Hepatocyte (in vitro differentiated cells): ENCODE results near the gene ZNF227. TPM values are rescaled to one million over a fixed set of nuclear protein-coding genes. Genes with fewer than 3 reads are reported as not detected.

Experiments used
- DNase-seq: peaks from one replicate; pipeline ENCODE4 v3.0.0-alpha.2; 2016; ENCODE audit warnings: low spot score
- H2AFZ ChIP-seq: fragments of 200-600 bp; sonication (generic); 2 replicates; pipeline ENCODE4 v1.6.0; 2016; ENCODE audit warnings: antibody characterized with exemption, mild to moderate bottlenecking
- H3K27ac ChIP-seq: fragments of 200-600 bp; sonication (generic); 2 replicates; pipeline ENCODE4 v1.5.1; 2016; ENCODE audit warnings: mild to moderate bottlenecking
- H3K27me3 ChIP-seq: fragments of 200-600 bp; sonication (generic); 2 replicates; pipeline ENCODE4 v1.6.1; 2016
- H3K36me3 ChIP-seq: fragments of 200-600 bp; sonication (generic); replicated peaks from 2 replicates; pipeline ENCODE4 v1.5.1; 2016; ENCODE audit warnings: low read depth; ENCODE audit not compliant: insufficient read depth
- H3K4me1 ChIP-seq: fragments of 200-600 bp; sonication (generic); 2 replicates; pipeline ENCODE4 v1.5.1; 2016; ENCODE audit warnings: mild to moderate bottlenecking, moderate library complexity; ENCODE audit not compliant: insufficient read depth
- H3K4me2 ChIP-seq: fragments of 200-600 bp; sonication (generic); 2 replicates; pipeline ENCODE4 v1.6.0; 2016
- H3K4me3 ChIP-seq: fragments of 200-600 bp; sonication (generic); 2 replicates; pipeline ENCODE4 v1.5.1; 2016; ENCODE audit warnings: mild to moderate bottlenecking
- H3K79me2 ChIP-seq: fragments of 200-600 bp; sonication (generic); 2 replicates; pipeline ENCODE4 v1.6.0; 2017; ENCODE audit warnings: mild to moderate bottlenecking
- H3K9me2 ChIP-seq: fragments of 200-600 bp; sonication (generic); replicated peaks from 2 replicates; pipeline ENCODE4 v1.6.0; 2017; ENCODE audit warnings: mild to moderate bottlenecking; ENCODE audit not compliant: insufficient read depth
- H3K9me3 ChIP-seq: fragments of 200-600 bp; sonication (generic); 2 replicates; pipeline ENCODE4 v1.5.1; 2016; ENCODE audit warnings: low read depth, mild to moderate bottlenecking
- H4K20me1 ChIP-seq: fragments of 200-600 bp; sonication (generic); 2 replicates; pipeline ENCODE4 v1.6.0; 2016; ENCODE audit warnings: mild to moderate bottlenecking; ENCODE audit not compliant: insufficient read depth, poor library complexity, severe bottlenecking
- EZH2 ChIP-seq: fragments of 200-600 bp; sonication (generic); IDR thresholded peaks from 2 replicates; pipeline ENCODE4 v1.6.1; 2016; ENCODE audit warnings: antibody characterized with exemption, mild to moderate bottlenecking, borderline replicate concordance
- EZH2phosphoT487 ChIP-seq: fragments of 200-600 bp; sonication (generic); IDR thresholded peaks from one replicate; pipeline ENCODE4 v1.6.1; 2018; ENCODE audit warnings: antibody characterized with exemption, mild to moderate bottlenecking, low read depth, moderate library complexity; ENCODE audit not compliant: unreplicated experiment, severe bottlenecking
- whole genome bisulfite sequencing: methylation state at CpG from one replicate; pipeline ENCODE4 v1.1.6; 2016; ENCODE audit warnings: low lambda C conversion rate; ENCODE audit errors: missing lambda C conversion rate; 5-methylcytosine and 5-hydroxymethylcytosine counted together
- polyA plus RNA-seq: library from polyadenylated mRNA; unstranded; fragments of >200 nt; fragmentation: Nextera tagmentation; extraction: Ambion mirVana; gene quantifications from 2 replicates; pipeline ENCODE4 v1.2.1, GENCODE V29; 2016
- total RNA-seq: library from RNA; depleted of rRNA; stranded (reverse); fragments of >200 nt; gene quantifications from 2 replicates; pipeline ENCODE4 v1.2.3, GENCODE V29; 2014
- TF ChIP-seq, protein P1 (sequence below): fragments of 200-600 bp; sonication (generic); IDR thresholded peaks from 2 replicates; pipeline ENCODE4 v1.5.1; 2016; ENCODE audit warnings: antibody characterized with exemption, mild to moderate bottlenecking; ENCODE audit not compliant: poor library complexity

Gene ZNF227
- total and polyA plus RNA-seq, 2 experiments from 2014 or later = 8.2 to 15.4 TPM

- H3K4me2 ChIP-seq = no peak overlapping the region
- peaks cover 2% of the 10 kb centered on the region for H3K36me3 ChIP-seq
- no peak for DNase-seq
- H3K4me1 ChIP-seq = no peaks in the 10 kb centered on the region
- no peaks in the 10 kb centered on the region for H3K79me2 ChIP-seq
- WGBS = 100% methylated on average over 1 of the region's 1 CpG
- H4K20me1 ChIP-seq = no peaks in the 10 kb centered on the region
- H3K27ac ChIP-seq = no peak overlapping the region
- TF ChIP-seq EZH2 (no peak), EZH2phosphoT487 (no peak)
- TF ChIP-seq, protein P1, sequence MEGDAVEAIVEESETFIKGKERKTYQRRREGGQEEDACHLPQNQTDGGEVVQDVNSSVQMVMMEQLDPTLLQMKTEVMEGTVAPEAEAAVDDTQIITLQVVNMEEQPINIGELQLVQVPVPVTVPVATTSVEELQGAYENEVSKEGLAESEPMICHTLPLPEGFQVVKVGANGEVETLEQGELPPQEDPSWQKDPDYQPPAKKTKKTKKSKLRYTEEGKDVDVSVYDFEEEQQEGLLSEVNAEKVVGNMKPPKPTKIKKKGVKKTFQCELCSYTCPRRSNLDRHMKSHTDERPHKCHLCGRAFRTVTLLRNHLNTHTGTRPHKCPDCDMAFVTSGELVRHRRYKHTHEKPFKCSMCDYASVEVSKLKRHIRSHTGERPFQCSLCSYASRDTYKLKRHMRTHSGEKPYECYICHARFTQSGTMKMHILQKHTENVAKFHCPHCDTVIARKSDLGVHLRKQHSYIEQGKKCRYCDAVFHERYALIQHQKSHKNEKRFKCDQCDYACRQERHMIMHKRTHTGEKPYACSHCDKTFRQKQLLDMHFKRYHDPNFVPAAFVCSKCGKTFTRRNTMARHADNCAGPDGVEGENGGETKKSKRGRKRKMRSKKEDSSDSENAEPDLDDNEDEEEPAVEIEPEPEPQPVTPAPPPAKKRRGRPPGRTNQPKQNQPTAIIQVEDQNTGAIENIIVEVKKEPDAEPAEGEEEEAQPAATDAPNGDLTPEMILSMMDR = no peak
- H3K27me3 ChIP-seq = no peaks in the 10 kb centered on the region
- H3K9me2 ChIP-seq = no peaks in the 10 kb centered on the region
- H3K9me3 ChIP-seq = peaks cover 3% of the 10 kb centered on the region
- no peak overlapping the region for H3K4me3 ChIP-seq
- no peak overlapping the region for H2AFZ ChIP-seq
Observed at GRCh38 chr19:44277331-44277730, 65.0 kb downstream of the ZNF227 start.

GRCh38 chr19:44278181-44278690 lies 65.9 kb downstream of the ZNF227 start:
- Histone ChIP-seq H3K9me3 (peaks cover 3% of the 10 kb centered on the region), H3K4me1 (no peaks in the 10 kb centered on the region), H2AFZ (no peak overlapping the region), H3K4me3 (no peak overlapping the region), H3K79me2 (no peaks in the 10 kb centered on the region), H3K36me3 (peaks cover 2% of the 10 kb centered on the region), H4K20me1 (no peaks in the 10 kb centered on the region), H3K27me3 (no peaks in the 10 kb centered on the region), H3K27ac (no peak overlapping the region), H3K4me2 (no peak overlapping the region), H3K9me2 (no peaks in the 10 kb centered on the region)
- WGBS = 96% methylated on average over 4 of the region's 4 CpGs
- TF ChIP-seq EZH2phosphoT487 = no peak
- TF ChIP-seq EZH2 = no peak
- TF ChIP-seq, protein P1 = no peak
- DNase-seq = no peak

GRCh38 chr19:44280916-44281315 lies 68.6 kb downstream of the ZNF227 start:
- no peak for DNase-seq
- Histone ChIP-seq H3K36me3 (peaks cover 2% of the 10 kb centered on the region), H3K4me2 (no peak overlapping the region), H3K9me2 (no peaks in the 10 kb centered on the region), H3K4me3 (no peak overlapping the region), H2AFZ (no peak overlapping the region), H3K27me3 (no peaks in the 10 kb centered on the region), H3K79me2 (no peaks in the 10 kb centered on the region), H3K4me1 (no peaks in the 10 kb centered on the region), H3K27ac (no peak overlapping the region), H4K20me1 (no peaks in the 10 kb centered on the region), H3K9me3 (no peaks in the 10 kb centered on the region)
- WGBS = 88% methylated on average over 10 of the region's 10 CpGs
- TF ChIP-seq EZH2phosphoT487 (no peak), EZH2 (no peak)
- TF ChIP-seq, protein P1 = no peak

DNA sequence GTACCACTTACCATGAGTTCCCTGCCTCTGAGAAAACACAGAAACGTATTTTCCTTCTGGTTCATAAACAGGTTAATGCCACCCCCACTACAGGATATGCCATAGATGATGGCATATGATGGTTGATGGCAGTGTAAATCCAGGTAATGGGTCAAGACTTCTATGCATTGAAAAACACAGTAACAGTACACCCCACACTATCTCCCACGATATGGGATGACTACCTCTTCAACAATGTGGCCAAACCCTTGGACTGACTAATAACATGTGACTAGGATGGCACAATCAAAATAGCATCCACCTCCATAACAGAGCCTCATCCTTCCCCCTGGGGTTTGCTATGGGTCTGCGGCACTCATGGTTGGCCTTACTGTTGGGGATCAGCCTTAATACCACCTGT lies 70.5 kb downstream of the ZNF227 start:
- no peak overlapping the region for H2AFZ ChIP-seq
- H3K9me2 ChIP-seq = no peaks in the 10 kb centered on the region
- no peaks in the 10 kb centered on the region for H3K79me2 ChIP-seq
- DNase-seq = no peak
- no peaks in the 10 kb centered on the region for H4K20me1 ChIP-seq
- no peak overlapping the region for H3K4me2 ChIP-seq
- peaks cover 6% of the 10 kb centered on the region for H3K36me3 ChIP-seq
- H3K9me3 ChIP-seq = peaks cover 2% of the 10 kb centered on the region
- 91% methylated on average over 3 of the region's 3 CpGs for WGBS
- no peak overlapping the region for H3K27ac ChIP-seq
- no peak overlapping the region for H3K4me3 ChIP-seq
- H3K4me1 ChIP-seq = no peaks in the 10 kb centered on the region
- TF ChIP-seq EZH2 (no peak), EZH2phosphoT487 (no peak)
- TF ChIP-seq, protein P1 = no peak
- no peaks in the 10 kb centered on the region for H3K27me3 ChIP-seq
